Measurements from ENCODE around the gene CRHR2.

- TF ChIP-seq CTCF (IDR thresholded peaks at IDR 0.05; ENCODE audit: low read length) (no peak), EZH2 (IDR thresholded peaks at IDR 0.05; ENCODE audit: borderline replicate concordance, low read length) (no peak)
Measured at GRCh38 chr7:30613366-30614325, 68.6 kb downstream of the CRHR2 start.
